ENCODE measurements around the gene C6orf62.

Gene C6orf62

DNA sequence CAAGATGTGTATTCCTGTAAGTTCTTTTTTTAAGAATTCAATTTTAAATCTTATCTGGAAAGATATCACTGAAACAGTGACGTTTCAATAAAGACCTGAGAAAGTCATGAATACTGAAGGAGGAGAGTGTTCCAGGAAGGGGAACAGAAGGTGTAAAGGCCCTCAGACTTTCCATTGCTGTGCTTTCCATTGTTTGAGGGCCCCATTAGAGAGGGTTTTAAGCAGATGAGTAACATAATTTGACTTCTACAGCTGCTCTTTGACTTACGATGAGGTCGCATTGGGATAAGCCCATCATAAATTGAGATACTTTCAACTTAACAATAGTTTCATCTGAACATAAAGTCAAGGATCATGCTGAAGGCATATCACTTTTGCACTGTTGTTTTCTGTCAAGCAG is 27.4 kb downstream of the C6orf62 start:
- Histone ChIP-seq H3K79me2 (ENCODE audit: insufficient read depth, low read depth) (no peaks in the 10 kb centered on the region), H3K27ac (no peak overlapping the region), H2AFZ (ENCODE audit: low read depth) (no peak overlapping the region), H3K4me2 (no peak overlapping the region), H3K36me3 (ENCODE audit: insufficient read depth) (no peaks in the 10 kb centered on the region), H3K4me1 (ENCODE audit: low read depth, poor library complexity, severe bottlenecking) (no peaks in the 10 kb centered on the region), H4K20me1 (ENCODE audit: insufficient read depth) (no peaks in the 10 kb centered on the region), H3K4me3 (IDR thresholded peaks at IDR 0.05; ENCODE audit: insufficient read depth, low read depth, low read length) (no peak overlapping the region), H3K9ac (no peak overlapping the region), H3K27me3 (ENCODE audit: insufficient read depth, low read depth) (no peaks in the 10 kb centered on the region)
- TF ChIP-seq, protein P1, sequence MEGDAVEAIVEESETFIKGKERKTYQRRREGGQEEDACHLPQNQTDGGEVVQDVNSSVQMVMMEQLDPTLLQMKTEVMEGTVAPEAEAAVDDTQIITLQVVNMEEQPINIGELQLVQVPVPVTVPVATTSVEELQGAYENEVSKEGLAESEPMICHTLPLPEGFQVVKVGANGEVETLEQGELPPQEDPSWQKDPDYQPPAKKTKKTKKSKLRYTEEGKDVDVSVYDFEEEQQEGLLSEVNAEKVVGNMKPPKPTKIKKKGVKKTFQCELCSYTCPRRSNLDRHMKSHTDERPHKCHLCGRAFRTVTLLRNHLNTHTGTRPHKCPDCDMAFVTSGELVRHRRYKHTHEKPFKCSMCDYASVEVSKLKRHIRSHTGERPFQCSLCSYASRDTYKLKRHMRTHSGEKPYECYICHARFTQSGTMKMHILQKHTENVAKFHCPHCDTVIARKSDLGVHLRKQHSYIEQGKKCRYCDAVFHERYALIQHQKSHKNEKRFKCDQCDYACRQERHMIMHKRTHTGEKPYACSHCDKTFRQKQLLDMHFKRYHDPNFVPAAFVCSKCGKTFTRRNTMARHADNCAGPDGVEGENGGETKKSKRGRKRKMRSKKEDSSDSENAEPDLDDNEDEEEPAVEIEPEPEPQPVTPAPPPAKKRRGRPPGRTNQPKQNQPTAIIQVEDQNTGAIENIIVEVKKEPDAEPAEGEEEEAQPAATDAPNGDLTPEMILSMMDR (conservative IDR thresholded peaks at IDR 0.05; ENCODE audit: low read depth, low read length) = no peak

DNA sequence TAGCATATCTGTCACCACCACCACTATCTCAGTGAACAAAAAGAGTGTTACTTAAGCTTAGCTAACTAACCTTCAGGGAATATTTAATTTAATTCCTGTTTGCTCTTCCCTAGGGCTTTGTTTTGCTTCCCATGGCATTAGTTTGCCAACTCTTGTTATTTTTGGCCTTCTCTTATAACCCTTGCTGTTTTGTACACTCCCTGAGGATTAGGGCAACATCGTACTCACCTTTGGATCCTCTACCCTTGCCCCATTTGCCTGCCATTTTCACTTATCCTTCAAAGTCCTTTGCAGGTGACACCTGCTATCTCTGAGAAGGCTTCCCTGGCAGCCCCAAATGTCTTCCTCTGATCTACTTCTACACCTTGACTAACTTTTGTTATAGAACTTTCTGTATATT is 28.4 kb downstream of the C6orf62 start:
- TF ChIP-seq, protein P1 (conservative IDR thresholded peaks at IDR 0.05; ENCODE audit: low read depth, low read length) = no peak
- Histone ChIP-seq H3K79me2 (ENCODE audit: insufficient read depth, low read depth) (no peaks in the 10 kb centered on the region), H3K27ac (no peak overlapping the region), H3K36me3 (ENCODE audit: insufficient read depth) (no peaks in the 10 kb centered on the region), H3K4me3 (IDR thresholded peaks at IDR 0.05; ENCODE audit: insufficient read depth, low read depth, low read length) (no peak overlapping the region), H3K9ac (no peak overlapping the region), H3K4me2 (no peak overlapping the region), H3K4me1 (ENCODE audit: low read depth, poor library complexity, severe bottlenecking) (no peaks in the 10 kb centered on the region), H4K20me1 (ENCODE audit: insufficient read depth) (no peaks in the 10 kb centered on the region), H3K27me3 (ENCODE audit: insufficient read depth, low read depth) (no peaks in the 10 kb centered on the region), H2AFZ (ENCODE audit: low read depth) (no peak overlapping the region)

DNA sequence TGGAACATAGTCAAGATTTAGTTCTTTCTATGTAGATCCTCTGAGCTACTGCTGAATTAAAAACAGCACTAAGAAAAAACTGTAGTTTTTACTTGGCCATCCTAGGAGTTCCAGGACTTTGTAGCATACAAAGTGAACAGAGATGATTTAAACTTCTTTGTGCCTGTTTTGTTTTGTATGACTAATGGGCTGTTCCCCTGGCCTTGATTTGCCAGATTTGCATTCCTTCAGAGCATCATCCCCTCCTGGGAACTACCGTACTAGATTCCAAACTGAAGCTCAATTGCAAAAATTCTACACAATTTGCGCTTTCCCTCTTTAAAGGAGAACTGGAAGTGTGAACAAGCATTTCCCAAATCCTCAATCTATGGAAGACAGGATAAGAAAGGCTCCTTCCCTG is 29.0 kb downstream of the C6orf62 start:
- Histone ChIP-seq H2AFZ (ENCODE audit: low read depth) (no peak overlapping the region), H3K4me3 (IDR thresholded peaks at IDR 0.05; ENCODE audit: insufficient read depth, low read depth, low read length) (no peak overlapping the region), H3K9ac (no peak overlapping the region), H4K20me1 (ENCODE audit: insufficient read depth) (no peaks in the 10 kb centered on the region), H3K27ac (no peak overlapping the region), H3K36me3 (ENCODE audit: insufficient read depth) (no peaks in the 10 kb centered on the region), H3K4me2 (no peak overlapping the region), H3K79me2 (ENCODE audit: insufficient read depth, low read depth) (no peaks in the 10 kb centered on the region), H3K4me1 (ENCODE audit: low read depth, poor library complexity, severe bottlenecking) (no peaks in the 10 kb centered on the region), H3K27me3 (ENCODE audit: insufficient read depth, low read depth) (no peaks in the 10 kb centered on the region)
- TF ChIP-seq, protein P1 (conservative IDR thresholded peaks at IDR 0.05; ENCODE audit: low read depth, low read length) = no peak

DNA sequence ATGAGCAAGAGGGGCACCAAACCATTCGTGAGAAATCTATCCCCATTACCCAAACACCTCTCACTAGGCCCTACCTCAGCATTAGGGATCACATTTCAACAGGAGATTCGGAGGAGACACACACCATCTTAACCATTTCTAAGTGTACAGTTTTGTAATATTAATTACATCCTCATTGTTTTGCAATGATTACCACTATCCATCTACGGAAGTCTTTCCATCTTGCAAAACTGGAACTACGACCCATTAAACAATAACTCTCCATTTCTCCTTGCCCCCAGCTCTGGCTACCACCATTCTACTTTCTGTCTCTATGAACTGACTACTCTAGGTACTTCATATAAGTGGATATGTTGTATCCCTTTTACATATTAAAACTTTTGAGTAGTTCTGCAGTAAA is 32.0 kb downstream of the C6orf62 start:
- H3K9ac ChIP-seq = no peak overlapping the region
- no peak overlapping the region for H2AFZ ChIP-seq (ENCODE audit: low read depth)
- H3K36me3 ChIP-seq (ENCODE audit: insufficient read depth) = no peaks in the 10 kb centered on the region
- no peak overlapping the region for H3K4me2 ChIP-seq
- TF ChIP-seq, protein P1 (conservative IDR thresholded peaks at IDR 0.05; ENCODE audit: low read depth, low read length) = no peak
- H3K27ac ChIP-seq = no peak overlapping the region
- H3K79me2 ChIP-seq (ENCODE audit: insufficient read depth, low read depth) = no peaks in the 10 kb centered on the region
- H3K4me3 ChIP-seq (IDR thresholded peaks at IDR 0.05; ENCODE audit: insufficient read depth, low read depth, low read length) = no peak overlapping the region
- no peaks in the 10 kb centered on the region for H3K4me1 ChIP-seq (ENCODE audit: low read depth, poor library complexity, severe bottlenecking)
- no peaks in the 10 kb centered on the region for H4K20me1 ChIP-seq (ENCODE audit: insufficient read depth)
- H3K27me3 ChIP-seq (ENCODE audit: insufficient read depth, low read depth) = no peaks in the 10 kb centered on the region
